ENCODE data around the gene IL16.

- no peak for TF ChIP-seq POLR2A (IDR thresholded peaks at IDR 0.05)
- TF ChIP-seq CTCF (IDR thresholded peaks at IDR 0.05) = no peak
- no peak for TF ChIP-seq EP300 (IDR thresholded peaks at IDR 0.05)
Observed at GRCh38 chr15:81331600-81331999, 134.9 kb downstream of the IL16 start.
